Hepatocyte (in vitro differentiated cells): ENCODE measurements around the gene VCAN.

Experiments used
- CTCF ChIP-seq: fragments of 200-600 bp; sonication (generic); IDR thresholded peaks from 2 replicates; pipeline ENCODE4 v1.5.1; 2016; ENCODE audit warnings: antibody characterized with exemption, mild to moderate bottlenecking; ENCODE audit not compliant: poor library complexity
- EZH2 ChIP-seq: fragments of 200-600 bp; sonication (generic); IDR thresholded peaks from 2 replicates; pipeline ENCODE4 v1.6.1; 2016; ENCODE audit warnings: antibody characterized with exemption, mild to moderate bottlenecking, borderline replicate concordance
- EZH2phosphoT487 ChIP-seq: fragments of 200-600 bp; sonication (generic); IDR thresholded peaks from one replicate; pipeline ENCODE4 v1.6.1; 2018; ENCODE audit warnings: antibody characterized with exemption, mild to moderate bottlenecking, low read depth, moderate library complexity; ENCODE audit not compliant: unreplicated experiment, severe bottlenecking

GRCh38 chr5:83472508-83473345, 1.2 kb downstream of the VCAN start:
- TF ChIP-seq CTCF (no peak), EZH2 (no peak), EZH2phosphoT487 (no peak)
